Activated naive CD8-positive, alpha-beta T cell (primary cell): ENCODE measurements around the gene PALLD.

ENCODE experiments used
- H3K27ac Mint-ChIP-seq: one replicate; pipeline ENCODE4 v1.8.0; 2021; ENCODE audit warnings: mixed read lengths
- H3K27me3 Mint-ChIP-seq: one replicate; pipeline ENCODE4 v1.8.0; 2021; ENCODE audit warnings: mixed read lengths
- H3K36me3 Mint-ChIP-seq: one replicate; pipeline ENCODE4 v1.8.0; 2021; ENCODE audit warnings: mixed read lengths
- H3K4me1 Mint-ChIP-seq: one replicate; pipeline ENCODE4 v1.8.0; 2021; ENCODE audit warnings: low read depth, mixed read lengths
- H3K4me3 Mint-ChIP-seq: one replicate; pipeline ENCODE4 v1.8.0; 2021; ENCODE audit warnings: mild to moderate bottlenecking, mixed read lengths
- H3K9me3 Mint-ChIP-seq: one replicate; pipeline ENCODE4 v1.8.0; 2021; ENCODE audit warnings: low read depth, mixed read lengths

The PALLD gene

GRCh38 chr4:168844353-168845049 is 347.6 kb downstream of the PALLD start:
- no peaks in the 10 kb centered on the region for H3K9me3 Mint-ChIP-seq
- no peak overlapping the region for H3K4me3 Mint-ChIP-seq

GRCh38 chr4:168845897-168846296 is 349.0 kb downstream of the PALLD start:
- Mint-ChIP-seq H3K4me1 (peaks cover 10% of the 10 kb centered on the region), H3K27me3 (peaks cover 15% of the 10 kb centered on the region), H3K4me3 (no peak overlapping the region), H3K36me3 (no peaks in the 10 kb centered on the region), H3K9me3 (no peaks in the 10 kb centered on the region), H3K27ac (no peak overlapping the region)

More at GRCh38 chr4:168844353-168845049, 347.6 kb downstream of the PALLD start:
- peaks cover 9% of the 10 kb centered on the region for H3K4me1 Mint-ChIP-seq
- H3K27ac Mint-ChIP-seq = no peak overlapping the region
- peaks cover 11% of the 10 kb centered on the region for H3K27me3 Mint-ChIP-seq
- no peaks in the 10 kb centered on the region for H3K36me3 Mint-ChIP-seq

- no peak overlapping the region for H3K27ac Mint-ChIP-seq
- H3K36me3 Mint-ChIP-seq = no peaks in the 10 kb centered on the region
- H3K9me3 Mint-ChIP-seq = no peaks in the 10 kb centered on the region
- peaks cover 10% of the 10 kb centered on the region for H3K4me1 Mint-ChIP-seq
- H3K4me3 Mint-ChIP-seq = no peak overlapping the region
- H3K27me3 Mint-ChIP-seq = peaks cover 15% of the 10 kb centered on the region
These were observed 349.6 kb downstream of the PALLD start for GRCh38 chr4:168846414-168846813.

GRCh38 chr4:168847771-168848502 is 351.1 kb downstream of the PALLD start:
- no peaks in the 10 kb centered on the region for H3K36me3 Mint-ChIP-seq
- H3K4me1 Mint-ChIP-seq = peaks cover 10% of the 10 kb centered on the region
- no peaks in the 10 kb centered on the region for H3K9me3 Mint-ChIP-seq
- H3K4me3 Mint-ChIP-seq = no peak overlapping the region
- peaks cover 16% of the 10 kb centered on the region for H3K27me3 Mint-ChIP-seq
- no peak overlapping the region for H3K27ac Mint-ChIP-seq

GRCh38 chr4:168849030-168849675 is 352.3 kb downstream of the PALLD start:
- Mint-ChIP-seq H3K4me3 (no peak overlapping the region), H3K4me1 (peaks cover 14% of the 10 kb centered on the region), H3K27me3 (peaks cover 11% of the 10 kb centered on the region), H3K36me3 (no peaks in the 10 kb centered on the region), H3K27ac (no peak overlapping the region), H3K9me3 (no peaks in the 10 kb centered on the region)

GRCh38 chr4:168849997-168850396 is 353.1 kb downstream of the PALLD start:
- Mint-ChIP-seq H3K4me3 (no peak overlapping the region), H3K36me3 (no peaks in the 10 kb centered on the region), H3K27ac (no peak overlapping the region), H3K4me1 (peaks cover 14% of the 10 kb centered on the region), H3K27me3 (peaks cover 6% of the 10 kb centered on the region), H3K9me3 (no peaks in the 10 kb centered on the region)

GRCh38 chr4:168852387-168852786 is 355.5 kb downstream of the PALLD start:
- no peak overlapping the region for H3K27ac Mint-ChIP-seq
- peaks cover 6% of the 10 kb centered on the region for H3K27me3 Mint-ChIP-seq
- peaks cover 14% of the 10 kb centered on the region for H3K4me1 Mint-ChIP-seq
- no peak overlapping the region for H3K4me3 Mint-ChIP-seq
- no peaks in the 10 kb centered on the region for H3K9me3 Mint-ChIP-seq
- H3K36me3 Mint-ChIP-seq = no peaks in the 10 kb centered on the region

GRCh38 chr4:168852933-168853713 is 356.3 kb downstream of the PALLD start:
- H3K27ac Mint-ChIP-seq = no peak overlapping the region
- peaks cover 6% of the 10 kb centered on the region for H3K27me3 Mint-ChIP-seq
- no peaks in the 10 kb centered on the region for H3K36me3 Mint-ChIP-seq
- H3K4me1 Mint-ChIP-seq = peaks cover 14% of the 10 kb centered on the region
- no peaks in the 10 kb centered on the region for H3K9me3 Mint-ChIP-seq
- no peak overlapping the region for H3K4me3 Mint-ChIP-seq

GRCh38 chr4:168853770-168854169 is 356.9 kb downstream of the PALLD start:
- Mint-ChIP-seq H3K36me3 (no peaks in the 10 kb centered on the region), H3K27me3 (peaks cover 6% of the 10 kb centered on the region), H3K4me3 (no peak overlapping the region), H3K4me1 (peaks cover 10% of the 10 kb centered on the region), H3K9me3 (no peaks in the 10 kb centered on the region), H3K27ac (no peak overlapping the region)

GRCh38 chr4:168854350-168854921 is 357.6 kb downstream of the PALLD start:
- Mint-ChIP-seq H3K4me3 (no peak overlapping the region), H3K9me3 (no peaks in the 10 kb centered on the region), H3K27ac (no peak overlapping the region), H3K36me3 (no peaks in the 10 kb centered on the region), H3K27me3 (peaks cover 4% of the 10 kb centered on the region), H3K4me1 (peaks cover 6% of the 10 kb centered on the region)

GRCh38 chr4:168856312-168856711 is 359.5 kb downstream of the PALLD start:
- no peak overlapping the region for H3K4me3 Mint-ChIP-seq
- no peaks in the 10 kb centered on the region for H3K9me3 Mint-ChIP-seq
- H3K36me3 Mint-ChIP-seq = peaks cover 2% of the 10 kb centered on the region
- H3K27me3 Mint-ChIP-seq = peaks cover 1% of the 10 kb centered on the region
- no peak overlapping the region for H3K27ac Mint-ChIP-seq
- peaks cover 4% of the 10 kb centered on the region for H3K4me1 Mint-ChIP-seq

GRCh38 chr4:168857009-168857408 is 360.2 kb downstream of the PALLD start:
- no peak overlapping the region for H3K4me3 Mint-ChIP-seq

GRCh38 chr4:168857546-168858314 is 360.9 kb downstream of the PALLD start:
- no peak overlapping the region for H3K4me3 Mint-ChIP-seq

More at GRCh38 chr4:168857009-168857408, 360.2 kb downstream of the PALLD start:
- H3K9me3 Mint-ChIP-seq = no peaks in the 10 kb centered on the region
- H3K36me3 Mint-ChIP-seq = peaks cover 2% of the 10 kb centered on the region
- no peaks in the 10 kb centered on the region for H3K27me3 Mint-ChIP-seq
- H3K4me1 Mint-ChIP-seq = peaks cover 4% of the 10 kb centered on the region
- no peak overlapping the region for H3K27ac Mint-ChIP-seq

GRCh38 chr4:168859100-168859499 is 362.2 kb downstream of the PALLD start:
- H3K4me3 Mint-ChIP-seq = no peak overlapping the region
- H3K27ac Mint-ChIP-seq = no peak overlapping the region
- H3K9me3 Mint-ChIP-seq = no peaks in the 10 kb centered on the region
- no peaks in the 10 kb centered on the region for H3K27me3 Mint-ChIP-seq
- peaks cover 6% of the 10 kb centered on the region for H3K36me3 Mint-ChIP-seq
- H3K4me1 Mint-ChIP-seq = no peaks in the 10 kb centered on the region

More at GRCh38 chr4:168857546-168858314, 360.9 kb downstream of the PALLD start:
- Mint-ChIP-seq H3K27ac (no peak overlapping the region), H3K4me1 (peaks cover 4% of the 10 kb centered on the region), H3K36me3 (peaks cover 2% of the 10 kb centered on the region), H3K9me3 (no peaks in the 10 kb centered on the region), H3K27me3 (no peaks in the 10 kb centered on the region)
